ENCODE measurements around the gene FOXJ2. TPM values are rescaled to one million over a fixed set of nuclear protein-coding genes. Genes with fewer than 3 reads are reported as not detected.

FOXJ2 gene
- total RNA-seq, 1 experiment from 2014 or later = 6.9 TPM

GRCh38 chr12:8099235-8099634 lies 66.7 kb downstream of the FOXJ2 start:
- TF ChIP-seq EZH2phosphoT487 (IDR thresholded peaks at IDR 0.05; ENCODE audit: borderline replicate concordance, low read length) (no peak), CTCF (conservative IDR thresholded peaks at IDR 0.05; ENCODE audit: low read depth, low read length) (no peak), EZH2 (IDR thresholded peaks at IDR 0.05; ENCODE audit: low read length, unreplicated experiment) (no peak)
- Histone ChIP-seq H3K9ac (ENCODE audit: low read length) (no peak overlapping the region), H3K9me3 (ENCODE audit: low read length) (no peaks in the 10 kb centered on the region), H3K27me3 (ENCODE audit: low read length) (no peaks in the 10 kb centered on the region), H3K79me2 (ENCODE audit: low read length) (no peaks in the 10 kb centered on the region), H3K4me3 (ENCODE audit: low read length) (no peak overlapping the region), H3K9me2 (replicated peaks; ENCODE audit: low read length) (no peaks in the 10 kb centered on the region), H2AFZ (ENCODE audit: low read length) (no peak overlapping the region), H3K27ac (ENCODE audit: low read length) (no peak overlapping the region), H4K20me1 (ENCODE audit: low read length) (no peaks in the 10 kb centered on the region), H3K36me3 (ENCODE audit: low read depth, low read length) (no peaks in the 10 kb centered on the region; the same call in none of the 2 replicates), H3K4me1 (ENCODE audit: insufficient read depth, low read length) (no peaks in the 10 kb centered on the region), H3F3A (ENCODE audit: low read length, unreplicated experiment) (no peaks in the 10 kb centered on the region), H3K4me2 (ENCODE audit: low read length) (no peak overlapping the region)
- no peak for DNase-seq
- ATAC-seq = no peak
- BruUV-seq (replicated peaks) = no TSS peak
- intact Hi-C loops (cut with micrococcal nuclease) = no loop called here
- ChIA-PET CTCF (no interaction called here), POLR2A (ENCODE audit: unreplicated experiment) (no interaction called here)

Other genes starting within 250 kb of the FOXJ2 start
- gene NANOG, start 243.3 kb upstream of the FOXJ2 start, total RNA-seq (2014; rRNA removed) = not detected in 2 replicates
- not detected in 2 replicates for gene SLC2A14, start 159.8 kb upstream of the FOXJ2 start, total RNA-seq (2014; rRNA removed)
- gene SLC2A3, start 96.5 kb upstream of the FOXJ2 start, total RNA-seq (2014; rRNA removed) = not detected in 2 replicates
- gene C3AR1, start 33.6 kb downstream of the FOXJ2 start, total RNA-seq (2014; rRNA removed) = not detected in 2 replicates
- 27.8 and 34.8 TPM in 2 replicates for gene NECAP1, start 49.6 kb downstream of the FOXJ2 start, total RNA-seq (2014; rRNA removed)
- 0.51 TPM in 1 of 2 replicates, not detected in the other for gene CLEC4A, start 90.9 kb downstream of the FOXJ2 start, total RNA-seq (2014; rRNA removed)
- gene ZNF705A, start 124.3 kb downstream of the FOXJ2 start, total RNA-seq (2014; rRNA removed) = not detected in 2 replicates
- gene FAM90A1, start 194.9 kb downstream of the FOXJ2 start, total RNA-seq (2014; rRNA removed) = not detected in 2 replicates